GM20000 (cell line): ENCODE data around the gene LAMB4.

Source experiments
- DNase-seq: peaks from one replicate; pipeline ENCODE4 v3.0.0; 2012; ENCODE audit warnings: low spot score
- TF ChIP-seq, protein P1 (sequence below): IDR thresholded peaks from 2 replicates; pipeline ENCODE4 v1.5.1; 2012; ENCODE audit warnings: mild to moderate bottlenecking, control low read depth; ENCODE audit errors: extremely low read depth, missing control alignments

The LAMB4 gene

DNA sequence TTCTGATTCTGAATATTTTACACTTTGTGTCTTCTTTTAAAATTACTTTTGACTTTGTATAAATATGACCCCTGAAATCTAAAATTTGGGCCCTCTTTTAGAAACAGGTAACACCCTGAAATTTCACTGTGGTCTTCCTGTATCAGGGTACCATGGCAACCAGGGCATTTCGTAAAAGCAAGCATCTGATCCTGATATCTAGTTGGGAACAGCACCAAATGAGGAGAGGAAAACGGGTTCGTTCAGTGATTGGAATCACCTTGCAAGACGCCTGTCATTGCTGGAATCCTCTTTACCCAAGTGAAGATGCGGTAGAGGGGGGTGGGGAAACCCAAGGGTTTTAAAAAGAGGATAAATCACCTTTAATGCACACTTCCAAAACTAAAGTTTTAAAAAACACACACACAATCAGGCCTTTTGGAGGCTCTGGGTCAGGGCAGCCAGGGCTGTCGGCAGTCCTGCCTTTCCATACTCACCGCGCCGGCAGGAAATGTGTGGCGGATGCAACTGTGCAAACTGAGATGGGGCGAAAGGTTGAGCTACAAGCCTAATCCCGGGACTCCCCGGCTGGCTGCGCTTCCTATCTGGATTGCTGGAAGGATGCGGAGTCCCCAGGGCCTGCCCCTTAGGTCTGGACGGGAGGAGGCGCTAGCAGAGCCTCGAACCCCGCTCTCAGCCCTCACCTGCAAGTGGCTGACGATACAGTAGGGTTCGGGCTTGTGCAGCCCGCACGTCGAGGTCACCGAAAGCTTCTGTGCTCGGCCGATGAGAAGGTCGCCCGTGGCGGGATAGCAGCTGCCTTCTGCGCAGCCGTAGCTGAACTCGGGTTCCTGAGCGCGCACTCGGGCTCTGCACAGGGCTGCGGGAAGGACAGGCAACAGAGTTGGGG, 129.0 kb downstream of the LAMB4 start:
- TF ChIP-seq, protein P1, sequence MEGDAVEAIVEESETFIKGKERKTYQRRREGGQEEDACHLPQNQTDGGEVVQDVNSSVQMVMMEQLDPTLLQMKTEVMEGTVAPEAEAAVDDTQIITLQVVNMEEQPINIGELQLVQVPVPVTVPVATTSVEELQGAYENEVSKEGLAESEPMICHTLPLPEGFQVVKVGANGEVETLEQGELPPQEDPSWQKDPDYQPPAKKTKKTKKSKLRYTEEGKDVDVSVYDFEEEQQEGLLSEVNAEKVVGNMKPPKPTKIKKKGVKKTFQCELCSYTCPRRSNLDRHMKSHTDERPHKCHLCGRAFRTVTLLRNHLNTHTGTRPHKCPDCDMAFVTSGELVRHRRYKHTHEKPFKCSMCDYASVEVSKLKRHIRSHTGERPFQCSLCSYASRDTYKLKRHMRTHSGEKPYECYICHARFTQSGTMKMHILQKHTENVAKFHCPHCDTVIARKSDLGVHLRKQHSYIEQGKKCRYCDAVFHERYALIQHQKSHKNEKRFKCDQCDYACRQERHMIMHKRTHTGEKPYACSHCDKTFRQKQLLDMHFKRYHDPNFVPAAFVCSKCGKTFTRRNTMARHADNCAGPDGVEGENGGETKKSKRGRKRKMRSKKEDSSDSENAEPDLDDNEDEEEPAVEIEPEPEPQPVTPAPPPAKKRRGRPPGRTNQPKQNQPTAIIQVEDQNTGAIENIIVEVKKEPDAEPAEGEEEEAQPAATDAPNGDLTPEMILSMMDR = no peak
- DNase-seq = no peak

DNA sequence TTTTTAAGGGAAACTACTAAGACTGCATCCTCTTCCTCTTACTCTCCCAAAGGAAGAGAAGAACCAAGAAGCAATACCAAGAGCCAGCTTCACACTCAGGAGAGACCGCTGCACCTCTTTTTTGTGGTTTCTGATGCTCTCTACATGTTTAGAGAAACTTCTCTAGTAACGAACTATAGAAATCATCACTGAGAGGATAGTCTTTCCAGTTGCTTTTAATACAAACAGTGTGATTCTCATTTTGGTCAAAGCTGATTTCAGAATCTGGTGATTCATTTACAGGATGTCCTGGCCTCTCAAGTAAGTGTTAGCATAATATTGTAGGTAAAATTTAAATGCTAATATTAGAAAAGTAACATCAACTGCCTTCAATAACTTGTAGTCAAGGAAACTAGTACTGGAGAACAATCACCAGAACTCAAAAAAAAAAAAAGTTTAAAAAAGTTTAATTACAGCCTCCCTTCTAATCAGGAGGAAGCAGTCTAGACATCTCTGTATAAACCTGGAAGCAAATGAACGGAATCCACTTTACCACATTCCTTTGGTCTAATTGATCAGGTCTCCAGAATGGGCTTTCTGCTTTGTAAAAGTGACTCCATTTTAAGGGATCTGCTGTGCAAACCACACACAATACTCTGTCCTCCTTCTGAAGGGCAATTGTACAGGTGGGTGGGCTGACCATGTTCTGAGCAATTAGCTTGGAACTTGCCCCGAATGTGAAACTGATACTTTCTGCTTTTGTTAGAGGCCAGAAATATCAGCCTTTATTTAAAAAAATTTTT, 130.2 kb downstream of the LAMB4 start:
- TF ChIP-seq, protein P1 = no peak
- no peak for DNase-seq

DNA sequence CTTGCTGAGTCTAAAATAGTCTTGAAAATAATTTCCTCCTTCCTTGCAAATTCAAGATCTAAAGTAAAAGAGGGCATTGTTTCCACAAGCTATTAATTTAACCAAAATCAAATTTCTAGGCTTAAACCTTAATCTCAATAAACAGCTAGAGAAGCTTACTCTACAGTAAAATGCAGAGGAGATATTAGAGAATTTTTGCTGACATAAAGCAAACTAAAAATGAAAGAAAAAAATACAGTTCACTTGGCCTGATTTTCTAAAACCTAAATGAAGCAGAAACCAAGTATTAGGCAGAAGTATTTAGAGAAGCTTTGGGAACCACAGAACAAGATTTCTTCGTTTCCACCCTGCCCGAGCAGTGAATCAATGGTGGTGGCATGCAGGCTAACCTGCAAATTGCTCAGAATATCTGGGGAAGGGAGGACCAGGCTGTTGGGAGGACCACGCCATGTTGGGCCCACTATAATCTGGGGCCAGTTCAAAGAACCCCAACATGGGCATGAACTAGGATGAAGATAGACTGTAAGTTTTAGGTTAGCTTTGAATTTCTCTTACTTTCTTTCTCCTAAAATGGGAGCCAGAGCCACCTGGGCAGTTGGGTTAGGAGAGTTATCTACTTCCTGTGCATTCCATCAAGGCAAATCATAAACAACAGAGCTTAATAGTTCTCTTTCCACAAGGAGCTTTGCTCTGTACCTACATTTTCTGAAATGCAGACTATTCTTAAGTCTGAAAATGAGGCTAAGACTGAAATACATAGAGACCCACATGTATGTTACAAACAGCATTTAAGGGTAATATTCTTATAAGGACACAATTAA, 131.3 kb downstream of the LAMB4 start:
- TF ChIP-seq, protein P1 = no peak
- DNase-seq = no peak

DNA sequence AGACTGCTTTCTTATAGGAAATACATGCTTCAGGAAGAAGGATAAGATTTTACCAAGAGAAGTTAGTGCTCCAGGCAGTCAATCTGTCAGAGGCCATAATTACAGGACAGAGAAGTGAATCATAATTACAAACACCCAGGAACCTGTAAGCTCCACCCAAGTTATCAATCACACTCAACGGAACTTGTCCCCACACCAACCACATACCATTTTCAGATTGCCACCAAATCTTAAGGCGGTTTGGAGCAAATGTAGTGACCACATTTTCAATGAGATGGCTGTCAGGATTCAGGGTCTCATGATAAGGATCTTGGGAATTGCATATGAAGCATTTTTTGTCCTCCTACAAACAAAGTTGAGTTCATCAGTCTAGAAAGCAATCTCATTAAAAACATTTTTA, 132.0 kb downstream of the LAMB4 start:
- DNase-seq = no peak
- TF ChIP-seq, protein P1 = no peak

DNA sequence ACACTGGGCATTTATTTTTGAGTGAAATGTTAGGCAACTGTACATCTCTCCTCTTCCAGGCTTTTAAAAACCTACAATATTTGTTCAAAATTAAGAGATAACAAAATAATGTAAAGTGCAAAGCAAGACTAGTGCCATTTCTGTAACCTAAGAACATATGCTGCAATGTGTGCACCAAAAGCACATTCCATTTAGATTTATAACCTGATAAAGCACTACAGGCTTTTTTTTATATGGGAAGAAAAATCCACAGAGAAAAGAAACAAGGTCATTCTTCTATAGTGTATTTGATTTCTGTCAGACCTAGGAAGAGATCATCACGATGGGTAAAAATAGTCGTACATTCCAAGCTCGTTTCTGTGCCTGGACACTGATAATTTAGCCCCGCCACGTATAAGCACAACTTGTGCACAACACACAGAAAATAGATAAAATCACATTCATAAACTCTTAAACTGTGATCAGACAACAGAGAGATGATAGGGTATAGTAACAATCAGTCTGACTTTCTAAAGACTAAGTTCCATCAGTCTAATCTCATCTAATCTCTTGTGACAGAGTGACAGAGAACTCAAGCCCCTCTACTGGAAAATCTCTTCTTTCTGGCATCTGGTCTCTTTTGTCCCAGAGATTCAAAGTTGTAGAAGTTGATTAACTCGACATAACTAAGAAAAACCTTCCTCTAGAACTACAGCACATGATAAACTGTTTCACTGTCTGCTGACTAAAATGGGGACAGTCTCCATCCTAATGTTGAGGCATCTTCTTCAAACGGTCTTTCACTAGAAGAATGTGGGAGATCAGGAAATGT, 133.9 kb downstream of the LAMB4 start:
- no peak for DNase-seq
- TF ChIP-seq, protein P1 = no peak

DNA sequence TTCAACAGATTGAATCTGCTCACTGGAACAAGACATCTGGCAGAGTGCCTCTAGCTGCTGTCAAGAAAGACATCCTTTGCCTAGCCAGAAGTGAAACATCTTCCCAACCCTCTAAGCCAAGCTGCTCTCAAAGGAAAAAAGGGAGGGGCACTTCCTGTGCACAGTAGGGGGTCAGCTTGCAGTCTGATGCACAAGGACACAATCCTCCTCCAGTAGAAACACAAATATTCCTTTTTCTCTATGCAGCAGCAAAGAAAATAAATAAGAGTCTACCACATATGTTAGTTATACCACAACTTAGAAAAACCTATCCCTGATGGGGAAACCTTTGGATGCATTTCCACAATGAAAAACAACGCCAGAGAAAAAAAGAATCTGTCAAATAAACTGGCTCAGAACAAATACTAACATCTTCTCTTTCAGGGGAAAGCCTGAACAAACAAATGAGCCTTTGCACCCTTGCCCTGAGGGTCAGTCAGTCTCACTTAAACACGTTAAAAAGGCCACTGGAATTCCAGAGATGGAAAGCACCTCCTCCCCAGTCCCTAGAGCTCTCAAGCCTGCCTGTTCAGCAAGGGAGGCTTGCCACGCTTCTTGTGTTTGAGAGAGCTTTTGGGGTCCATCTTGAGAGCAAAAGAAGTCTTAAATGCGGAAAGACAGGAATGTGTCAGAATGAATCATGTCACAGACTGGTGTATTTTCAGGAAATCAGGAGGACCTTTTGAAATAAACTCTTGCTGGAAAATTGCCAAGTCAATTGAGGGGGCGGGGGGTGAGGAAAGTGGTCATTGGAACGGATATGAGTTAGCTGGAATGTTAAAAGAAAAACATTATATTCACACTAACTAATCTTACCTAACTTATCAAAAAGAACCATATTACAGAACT, 134.7 kb downstream of the LAMB4 start:
- TF ChIP-seq, protein P1 = no peak
- no peak for DNase-seq
